Stomach (tissue), 9 donors: ENCODE measurements around the gene MAST2. TPM values are rescaled to one million over a fixed set of nuclear protein-coding genes. Genes with fewer than 3 reads are reported as not detected.

Experiments
- DNase-seq, 2 donors: peaks; one replicate each; pipeline versions ENCODE4 v3.0.0 to v3.0.0-alpha.2; 2013 to 2019
- H3K27ac ChIP-seq, 5 donors: fragments of 200-600 bp in 4 of 5; sonication (generic) in 4 of 5; one replicate each; pipeline ENCODE4 v1.5.1; 2013 to 2019; ENCODE audit warnings: mild to moderate bottlenecking in 1 of 5, moderate library complexity in 1 of 5
- H3K27me3 ChIP-seq, 3 donors: fragments of 200-600 bp; sonication (generic); one replicate each; pipeline ENCODE4 v1.5.1; 2017 to 2019; ENCODE audit warnings: mixed run types in 1 of 3
- H3K36me3 ChIP-seq, 4 donors: fragments of 200-600 bp; sonication (generic); 1 replicate in 3 of 4; 2 replicates in 1 of 4; pipeline ENCODE4 v1.5.1; 2016 to 2019
- H3K4me1 ChIP-seq, 4 donors: fragments of 200-600 bp; sonication (generic); one replicate each; pipeline ENCODE4 v1.5.1; 2016 to 2019
- H3K4me3 ChIP-seq, 4 donors: fragments of 200-600 bp; sonication (generic) in 3 of 4; one replicate each; pipeline ENCODE4 v1.5.1; 2016 to 2019; ENCODE audit warnings: mild to moderate bottlenecking in 1 of 4
- H3K9me3 ChIP-seq, 4 donors: fragments of 200-600 bp; sonication (generic); one replicate each; pipeline ENCODE4 v1.5.1; 2016 to 2019
- EP300 ChIP-seq: sonication (generic); formaldehyde crosslinking; IDR thresholded peaks from one replicate; pipeline ENCODE4 v1.6.1; 2017; ENCODE audit warnings: antibody characterized with exemption
- POLR2A ChIP-seq, 4 donors: fragments of 450-650 bp; IDR thresholded peaks; one replicate each; pipeline ENCODE4 v1.6.1; 2016; ENCODE audit warnings: antibody characterized with exemption in 4 of 4, control low read depth in 2 of 4, mild to moderate bottlenecking in 1 of 4, moderate library complexity in 1 of 4
- POLR2AphosphoS5 ChIP-seq, 3 donors: sonication (generic); formaldehyde crosslinking; IDR thresholded peaks; one replicate each; pipeline ENCODE4 v1.6.1; 2016; ENCODE audit warnings: antibody characterized with exemption in 3 of 3
- WGBS, 5 donors: extraction: QIAGEN DNeasy Blood & Tissue Kit in 3 of 5; methylation state at CpG; one replicate each; pipeline versions ENCODE4 v1.1.5 to v1.1.7; 2013 to 2018; 5-methylcytosine and 5-hydroxymethylcytosine counted together
- intact Hi-C: fragments of 100-400 bp; cut with DNase I; formaldehyde crosslinking; loops from one replicate; pipeline ENCODE4 v1.15.1; 2023; ENCODE audit warnings: low total_unique reads
- polyA plus RNA-seq, 3 donors: library from polyadenylated mRNA; stranded (reverse); fragments of 200-250 nt; gene quantifications; one replicate each; pipeline ENCODE4 v1.2.3, GENCODE V29; 2013
- total RNA-seq, 5 donors: library from RNA; depleted of rRNA; stranded (reverse); fragments of >200 nt; gene quantifications; one replicate each; pipeline versions ENCODE4 v1.1.0 to v1.2.3, GENCODE V29; 2014 to 2016
- TF ChIP-seq, protein P1 (sequence below), 7 experiments: fragments of 450-650 bp in 4 of 7; fragments of 200-600 bp in 3 of 7; sonication (generic) in 3 of 7; IDR thresholded peaks; one replicate each; pipeline ENCODE4 v1.5.1; 2016 to 2019; ENCODE audit warnings: antibody characterized with exemption in 7 of 7, control low read depth in 2 of 7, mild to moderate bottlenecking in 1 of 7
- donor health status: healthy with polysubstance abuse.
- donor health status: Bipolar disorder and iron deficiency.
- donor health status: healthy.

MAST2 gene
- total and polyA plus RNA-seq, 8 donors, result 5.3 to 131 (median 34.8) TPM

- intact Hi-C loops, result no loop called here
- no peak for DNase-seq
- peaks cover 20 to 88% (median 68%) of the 10 kb centered on the region in 4 donors for H3K36me3 ChIP-seq
- no peak overlapping the region for H3K4me3 ChIP-seq
- peaks cover 0 to 8% (median 0%) of the 10 kb centered on the region in 4 donors for H3K4me1 ChIP-seq
- no peak for TF ChIP-seq POLR2AphosphoS5 (IDR thresholded peaks at IDR 0.05)
- no peak for TF ChIP-seq POLR2A (IDR thresholded peaks at IDR 0.05)
- WGBS, 5 donors, result 93 to 98% (median 97%) methylated on average over 8 of the region's 8 CpGs
- no peaks in the 10 kb centered on the region for H3K27me3 ChIP-seq
- H3K27ac ChIP-seq, result no peak overlapping the region
- H3K9me3 ChIP-seq, result no peaks in the 10 kb centered on the region
Observed at GRCh38 chr1:46027788-46028573, 224.6 kb downstream of the MAST2 start.

DNA sequence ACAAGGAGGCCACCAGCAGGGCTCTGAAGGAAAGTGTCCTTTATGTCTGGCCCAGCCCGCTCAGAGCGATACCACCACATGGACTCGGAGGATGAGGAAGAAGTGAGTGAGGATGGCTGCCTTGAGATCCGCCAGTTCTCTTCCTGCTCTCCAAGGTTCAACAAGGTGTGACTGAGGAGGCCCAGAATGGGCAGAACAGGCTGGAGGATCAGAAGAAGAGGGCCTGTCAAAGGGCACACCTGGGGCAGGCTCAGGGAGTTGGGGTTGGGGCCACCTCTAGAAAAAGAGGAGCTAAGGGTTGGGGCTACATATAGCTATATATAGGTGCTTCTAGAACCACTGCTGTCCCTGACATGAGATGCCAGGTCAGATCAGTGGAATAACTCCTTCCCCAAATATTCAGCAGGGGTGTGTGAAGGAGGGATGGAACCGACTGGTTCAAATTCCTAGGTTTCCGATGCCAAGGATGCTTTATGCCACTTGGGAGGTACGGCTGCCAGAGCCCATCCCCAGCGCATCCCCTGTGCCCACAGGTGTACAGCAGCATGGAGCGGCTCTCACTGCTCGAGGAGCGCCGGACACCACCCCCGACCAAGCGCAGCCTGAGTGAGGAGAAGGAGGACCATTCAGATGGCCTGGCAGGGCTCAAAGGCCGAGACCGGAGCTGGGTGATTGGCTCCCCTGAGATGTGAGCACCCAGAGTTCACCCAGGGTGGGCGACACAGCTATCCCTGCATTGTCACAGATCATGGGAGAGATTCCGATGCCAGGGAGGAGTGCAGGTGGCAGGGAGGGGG is 226.9 kb downstream of the MAST2 start:
- no peaks in the 10 kb centered on the region for H3K27me3 ChIP-seq
- no peaks in the 10 kb centered on the region for H3K9me3 ChIP-seq
- no peak for DNase-seq
- no peak overlapping the region for H3K27ac ChIP-seq
- H3K4me1 ChIP-seq, result peaks cover 0 to 8% (median 0%) of the 10 kb centered on the region in 4 donors
- TF ChIP-seq, protein P1, sequence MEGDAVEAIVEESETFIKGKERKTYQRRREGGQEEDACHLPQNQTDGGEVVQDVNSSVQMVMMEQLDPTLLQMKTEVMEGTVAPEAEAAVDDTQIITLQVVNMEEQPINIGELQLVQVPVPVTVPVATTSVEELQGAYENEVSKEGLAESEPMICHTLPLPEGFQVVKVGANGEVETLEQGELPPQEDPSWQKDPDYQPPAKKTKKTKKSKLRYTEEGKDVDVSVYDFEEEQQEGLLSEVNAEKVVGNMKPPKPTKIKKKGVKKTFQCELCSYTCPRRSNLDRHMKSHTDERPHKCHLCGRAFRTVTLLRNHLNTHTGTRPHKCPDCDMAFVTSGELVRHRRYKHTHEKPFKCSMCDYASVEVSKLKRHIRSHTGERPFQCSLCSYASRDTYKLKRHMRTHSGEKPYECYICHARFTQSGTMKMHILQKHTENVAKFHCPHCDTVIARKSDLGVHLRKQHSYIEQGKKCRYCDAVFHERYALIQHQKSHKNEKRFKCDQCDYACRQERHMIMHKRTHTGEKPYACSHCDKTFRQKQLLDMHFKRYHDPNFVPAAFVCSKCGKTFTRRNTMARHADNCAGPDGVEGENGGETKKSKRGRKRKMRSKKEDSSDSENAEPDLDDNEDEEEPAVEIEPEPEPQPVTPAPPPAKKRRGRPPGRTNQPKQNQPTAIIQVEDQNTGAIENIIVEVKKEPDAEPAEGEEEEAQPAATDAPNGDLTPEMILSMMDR (IDR thresholded peaks at IDR 0.05), result no peak
- TF ChIP-seq EP300 (no peak), POLR2AphosphoS5 (IDR thresholded peaks at IDR 0.05) (no peak)
- H3K36me3 ChIP-seq, result peaks cover 14 to 85% (median 68%) of the 10 kb centered on the region in 4 donors
- intact Hi-C loops, result no loop called here
- WGBS, 5 donors, result 92 to 97% (median 97%) methylated on average over 14 to 18 of the region's 18 CpGs
- no peak overlapping the region for H3K4me3 ChIP-seq

GRCh38 chr1:46030876-46031660 is 227.7 kb downstream of the MAST2 start:
- Histone ChIP-seq H3K9me3 (no peaks in the 10 kb centered on the region), H3K27ac (no peak overlapping the region), H3K4me3 (no peak overlapping the region), H3K27me3 (no peaks in the 10 kb centered on the region), H3K4me1 (peaks cover 0 to 8% (median 0%) of the 10 kb centered on the region in 4 donors), H3K36me3 (peaks cover 14 to 83% (median 70%) of the 10 kb centered on the region in 4 donors)
- no peak for DNase-seq
- intact Hi-C loops, result no loop called here
- 91 to 95% (median 93%) methylated on average over 16 to 26 of the region's 26 CpGs for WGBS, 5 donors
- TF ChIP-seq POLR2AphosphoS5 (IDR thresholded peaks at IDR 0.05) (no peak), EP300 (no peak), POLR2A (IDR thresholded peaks at IDR 0.05) (no peak)
- TF ChIP-seq, protein P1 (IDR thresholded peaks at IDR 0.05), result no peak

DNA sequence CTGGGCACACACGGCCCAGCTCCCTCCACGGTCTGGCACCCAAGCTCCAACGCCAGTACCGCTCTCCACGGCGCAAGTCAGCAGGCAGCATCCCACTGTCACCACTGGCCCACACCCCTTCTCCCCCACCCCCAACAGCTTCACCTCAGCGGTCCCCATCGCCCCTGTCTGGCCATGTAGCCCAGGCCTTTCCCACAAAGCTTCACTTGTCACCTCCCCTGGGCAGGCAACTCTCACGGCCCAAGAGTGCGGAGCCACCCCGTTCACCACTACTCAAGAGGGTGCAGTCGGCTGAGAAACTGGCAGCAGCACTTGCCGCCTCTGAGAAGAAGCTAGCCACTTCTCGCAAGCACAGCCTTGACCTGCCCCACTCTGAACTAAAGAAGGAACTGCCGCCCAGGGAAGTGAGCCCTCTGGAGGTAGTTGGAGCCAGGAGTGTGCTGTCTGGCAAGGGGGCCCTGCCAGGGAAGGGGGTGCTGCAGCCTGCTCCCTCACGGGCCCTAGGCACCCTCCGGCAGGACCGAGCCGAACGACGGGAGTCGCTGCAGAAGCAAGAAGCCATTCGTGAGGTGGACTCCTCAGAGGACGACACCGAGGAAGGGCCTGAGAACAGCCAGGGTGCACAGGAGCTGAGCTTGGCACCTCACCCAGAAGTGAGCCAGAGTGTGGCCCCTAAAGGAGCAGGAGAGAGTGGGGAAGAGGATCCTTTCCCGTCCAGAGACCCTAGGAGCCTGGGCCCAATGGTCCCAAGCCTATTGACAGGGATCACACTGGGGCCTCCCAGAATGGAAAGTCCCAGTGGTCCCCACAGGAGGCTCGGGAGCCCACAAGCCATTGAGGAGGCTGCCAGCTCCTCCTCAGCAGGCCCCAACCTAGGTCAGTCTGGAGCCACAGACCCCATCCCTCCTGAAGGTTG is 231.4 kb downstream of the MAST2 start:
- Histone ChIP-seq H3K36me3 (peaks cover 12 to 56% (median 50%) of the 10 kb centered on the region in 4 donors), H3K27ac (no peak overlapping the region), H3K4me1 (peaks cover 0 to 18% (median 8%) of the 10 kb centered on the region in 4 donors), H3K9me3 (no peaks in the 10 kb centered on the region), H3K27me3 (no peaks in the 10 kb centered on the region), H3K4me3 (no peak overlapping the region)
- WGBS, 5 donors, result 86 to 92% (median 91%) methylated on average over 24 to 27 of the region's 27 CpGs
- no peak for DNase-seq
- TF ChIP-seq POLR2AphosphoS5 (IDR thresholded peaks at IDR 0.05) (no peak), POLR2A (IDR thresholded peaks at IDR 0.05) (no peak), EP300 (no peak)
- TF ChIP-seq, protein P1 (IDR thresholded peaks at IDR 0.05), result no peak
- intact Hi-C loops, result loop anchor here (5.0 kb wide), 1 partner anchor 142 kb away; the partner anchor contains the start of genes P3R3URF and TSPAN1
